Measurements from ENCODE around the gene EIF2B2. TPM values are rescaled to one million over a fixed set of nuclear protein-coding genes. Genes with fewer than 3 reads are reported as not detected.

EIF2B2 gene
- polyA plus RNA-seq, 1 of the 3 experiments (the other 2 are of a cell fraction), result 125 TPM

DNA sequence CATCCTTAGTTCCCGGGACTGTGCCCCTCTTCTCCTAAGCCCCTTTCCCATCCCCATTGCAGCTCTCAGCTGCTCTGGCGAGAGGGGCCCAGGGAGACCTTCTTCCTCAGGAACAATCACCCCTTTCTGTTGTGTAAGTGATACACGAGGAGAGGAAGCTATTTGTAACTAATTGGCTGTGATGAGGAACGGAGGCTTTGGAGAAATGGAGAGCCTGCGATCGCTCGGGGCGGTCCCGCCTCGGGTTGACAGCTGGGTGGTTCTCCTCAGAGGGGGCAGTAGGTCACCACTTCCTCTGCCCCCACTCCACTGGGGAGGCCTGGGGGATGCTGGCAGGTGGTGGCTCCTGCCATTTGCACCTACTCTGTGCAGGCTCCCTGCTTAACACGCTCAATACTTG is 40.7 kb upstream of the EIF2B2 start:
- peaks cover 0 to 16% of the 10 kb centered on the region in 2 experiments; a peak in 1 of 4 replicates for H3K4me1 ChIP-seq (ENCODE audit: control insufficient read depth in 1 of 2, insufficient read depth in 2 of 2, low read depth in 1 of 2, low read length in 1 of 2)
- no peak overlapping the region for H3K4me3 ChIP-seq (ENCODE audit: low read depth in 2 of 2, low read length in 1 of 2)
- POLR2A ChIA-PET, result interaction anchor here (0.6 kb wide), 1 partner anchor 81 kb away, joined by 3 read pairs; no protein-coding TSS in a partner anchor
- H3K4me2 ChIP-seq, result no peak overlapping the region
- TF ChIP-seq, protein P1, sequence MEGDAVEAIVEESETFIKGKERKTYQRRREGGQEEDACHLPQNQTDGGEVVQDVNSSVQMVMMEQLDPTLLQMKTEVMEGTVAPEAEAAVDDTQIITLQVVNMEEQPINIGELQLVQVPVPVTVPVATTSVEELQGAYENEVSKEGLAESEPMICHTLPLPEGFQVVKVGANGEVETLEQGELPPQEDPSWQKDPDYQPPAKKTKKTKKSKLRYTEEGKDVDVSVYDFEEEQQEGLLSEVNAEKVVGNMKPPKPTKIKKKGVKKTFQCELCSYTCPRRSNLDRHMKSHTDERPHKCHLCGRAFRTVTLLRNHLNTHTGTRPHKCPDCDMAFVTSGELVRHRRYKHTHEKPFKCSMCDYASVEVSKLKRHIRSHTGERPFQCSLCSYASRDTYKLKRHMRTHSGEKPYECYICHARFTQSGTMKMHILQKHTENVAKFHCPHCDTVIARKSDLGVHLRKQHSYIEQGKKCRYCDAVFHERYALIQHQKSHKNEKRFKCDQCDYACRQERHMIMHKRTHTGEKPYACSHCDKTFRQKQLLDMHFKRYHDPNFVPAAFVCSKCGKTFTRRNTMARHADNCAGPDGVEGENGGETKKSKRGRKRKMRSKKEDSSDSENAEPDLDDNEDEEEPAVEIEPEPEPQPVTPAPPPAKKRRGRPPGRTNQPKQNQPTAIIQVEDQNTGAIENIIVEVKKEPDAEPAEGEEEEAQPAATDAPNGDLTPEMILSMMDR (IDR thresholded peaks at IDR 0.05), result no peak
- TF ChIP-seq CHD2 (IDR thresholded peaks at IDR 0.05; ENCODE audit: low read length, partially characterized antibody) (no peak), FOSL2 (IDR thresholded peaks at IDR 0.05; ENCODE audit: borderline replicate concordance, low read depth) (no peak), NFIC (IDR thresholded peaks at IDR 0.05; ENCODE audit: borderline replicate concordance) (no peak)
- no peak overlapping the region for H3K27ac ChIP-seq (ENCODE audit: low read depth in 2 of 2, low read length in 1 of 2)
- CTCF ChIA-PET, result interaction anchor here (0.9 to 1.9 kb wide), 3 partner anchors 13 to 131 kb away, joined by 4 to 6 read pairs (median 4); no protein-coding TSS in a partner anchor
- H3K79me2 ChIP-seq (ENCODE audit: insufficient read depth), result no peaks in the 10 kb centered on the region
- no peaks in the 10 kb centered on the region for H3K9me2 ChIP-seq
- no peak overlapping the region for H2AFZ ChIP-seq (ENCODE audit: low read depth)
- WGBS (ENCODE audit: low lambda C conversion rate), result 78% methylated on average over 11 of the region's 11 CpGs
- no peaks in the 10 kb centered on the region for H3K36me3 ChIP-seq (replicated peaks in 1 of 2; ENCODE audit: control insufficient read depth in 1 of 2, insufficient read depth in 2 of 2, low read length in 1 of 2)
- H3K9me3 ChIP-seq, result no peaks in the 10 kb centered on the region
- DNase-seq, result no peak
- no peaks in the 10 kb centered on the region for H3K27me3 ChIP-seq (ENCODE audit: insufficient read depth)
- no peaks in the 10 kb centered on the region for H4K20me1 ChIP-seq (ENCODE audit: insufficient read depth)
- peaks cover 10% of the 10 kb centered on the region for H3F3A ChIP-seq (replicated peaks; ENCODE audit: insufficient read depth)
- no peak overlapping the region for H3K9ac ChIP-seq

DNA sequence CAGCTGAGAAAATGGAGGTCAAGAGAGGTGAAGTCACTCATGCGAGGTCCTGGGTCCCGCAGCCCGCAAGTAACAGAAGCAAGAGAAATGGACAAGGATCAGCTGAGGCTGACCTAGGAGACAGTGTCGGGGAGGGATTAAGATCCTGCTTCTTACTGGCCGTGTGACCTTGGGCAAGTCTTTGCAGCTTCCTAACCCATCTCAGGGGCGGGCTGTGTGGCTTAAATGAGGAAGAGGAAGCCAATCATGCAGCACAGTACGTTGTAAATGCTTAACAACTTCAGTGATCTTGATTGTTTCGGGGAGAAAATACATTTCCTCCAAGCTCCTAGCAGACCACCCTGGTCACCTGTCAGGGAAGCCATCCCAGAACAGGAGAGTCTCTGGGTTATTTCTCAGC is 40.2 kb upstream of the EIF2B2 start:
- Histone ChIP-seq H3K27me3 (ENCODE audit: insufficient read depth) (no peaks in the 10 kb centered on the region), H3F3A (replicated peaks; ENCODE audit: insufficient read depth) (peaks cover 10% of the 10 kb centered on the region), H3K27ac (ENCODE audit: low read depth in 2 of 2, low read length in 1 of 2) (no peak overlapping the region), H3K79me2 (ENCODE audit: insufficient read depth) (no peaks in the 10 kb centered on the region), H3K9ac (no peak overlapping the region), H3K9me3 (no peaks in the 10 kb centered on the region), H3K36me3 (replicated peaks in 1 of 2; ENCODE audit: control insufficient read depth in 1 of 2, insufficient read depth in 2 of 2, low read length in 1 of 2) (no peaks in the 10 kb centered on the region), H3K4me2 (no peak overlapping the region), H3K4me1 (ENCODE audit: control insufficient read depth in 1 of 2, insufficient read depth in 2 of 2, low read depth in 1 of 2, low read length in 1 of 2) (peaks cover 0 to 16% of the 10 kb centered on the region in 2 experiments; a peak in 1 of 4 replicates), H3K9me2 (no peaks in the 10 kb centered on the region), H2AFZ (ENCODE audit: low read depth) (no peak overlapping the region), H3K4me3 (ENCODE audit: low read depth in 2 of 2, low read length in 1 of 2) (no peak overlapping the region), H4K20me1 (ENCODE audit: insufficient read depth) (no peaks in the 10 kb centered on the region)
- POLR2A ChIA-PET, result interaction anchor here (0.6 kb wide), 1 partner anchor 82 kb away, joined by 3 read pairs; no protein-coding TSS in a partner anchor
- WGBS (ENCODE audit: low lambda C conversion rate), result 73% methylated on average over 8 of the region's 8 CpGs
- no peak for DNase-seq
- TF ChIP-seq, protein P2, sequence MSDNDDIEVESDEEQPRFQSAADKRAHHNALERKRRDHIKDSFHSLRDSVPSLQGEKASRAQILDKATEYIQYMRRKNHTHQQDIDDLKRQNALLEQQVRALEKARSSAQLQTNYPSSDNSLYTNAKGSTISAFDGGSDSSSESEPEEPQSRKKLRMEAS (IDR thresholded peaks at IDR 0.05; ENCODE audit: low read depth), result no peak
- TF ChIP-seq POLR2AphosphoS5 (IDR thresholded peaks at IDR 0.05; ENCODE audit: low read depth, low read length) (no peak), NRF1 (IDR thresholded peaks at IDR 0.05; ENCODE audit: low read depth, low read length) (no peak), MXI1 (IDR thresholded peaks at IDR 0.05; ENCODE audit: low read depth, low read length) (no peak), RAD21 (IDR thresholded peaks at IDR 0.05; ENCODE audit: low read length) (no peak)
- TF ChIP-seq, protein P3, sequence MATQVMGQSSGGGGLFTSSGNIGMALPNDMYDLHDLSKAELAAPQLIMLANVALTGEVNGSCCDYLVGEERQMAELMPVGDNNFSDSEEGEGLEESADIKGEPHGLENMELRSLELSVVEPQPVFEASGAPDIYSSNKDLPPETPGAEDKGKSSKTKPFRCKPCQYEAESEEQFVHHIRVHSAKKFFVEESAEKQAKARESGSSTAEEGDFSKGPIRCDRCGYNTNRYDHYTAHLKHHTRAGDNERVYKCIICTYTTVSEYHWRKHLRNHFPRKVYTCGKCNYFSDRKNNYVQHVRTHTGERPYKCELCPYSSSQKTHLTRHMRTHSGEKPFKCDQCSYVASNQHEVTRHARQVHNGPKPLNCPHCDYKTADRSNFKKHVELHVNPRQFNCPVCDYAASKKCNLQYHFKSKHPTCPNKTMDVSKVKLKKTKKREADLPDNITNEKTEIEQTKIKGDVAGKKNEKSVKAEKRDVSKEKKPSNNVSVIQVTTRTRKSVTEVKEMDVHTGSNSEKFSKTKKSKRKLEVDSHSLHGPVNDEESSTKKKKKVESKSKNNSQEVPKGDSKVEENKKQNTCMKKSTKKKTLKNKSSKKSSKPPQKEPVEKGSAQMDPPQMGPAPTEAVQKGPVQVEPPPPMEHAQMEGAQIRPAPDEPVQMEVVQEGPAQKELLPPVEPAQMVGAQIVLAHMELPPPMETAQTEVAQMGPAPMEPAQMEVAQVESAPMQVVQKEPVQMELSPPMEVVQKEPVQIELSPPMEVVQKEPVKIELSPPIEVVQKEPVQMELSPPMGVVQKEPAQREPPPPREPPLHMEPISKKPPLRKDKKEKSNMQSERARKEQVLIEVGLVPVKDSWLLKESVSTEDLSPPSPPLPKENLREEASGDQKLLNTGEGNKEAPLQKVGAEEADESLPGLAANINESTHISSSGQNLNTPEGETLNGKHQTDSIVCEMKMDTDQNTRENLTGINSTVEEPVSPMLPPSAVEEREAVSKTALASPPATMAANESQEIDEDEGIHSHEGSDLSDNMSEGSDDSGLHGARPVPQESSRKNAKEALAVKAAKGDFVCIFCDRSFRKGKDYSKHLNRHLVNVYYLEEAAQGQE (IDR thresholded peaks at IDR 0.05; ENCODE audit: low read depth, low read length), result no peak
- TF ChIP-seq, protein P4, sequence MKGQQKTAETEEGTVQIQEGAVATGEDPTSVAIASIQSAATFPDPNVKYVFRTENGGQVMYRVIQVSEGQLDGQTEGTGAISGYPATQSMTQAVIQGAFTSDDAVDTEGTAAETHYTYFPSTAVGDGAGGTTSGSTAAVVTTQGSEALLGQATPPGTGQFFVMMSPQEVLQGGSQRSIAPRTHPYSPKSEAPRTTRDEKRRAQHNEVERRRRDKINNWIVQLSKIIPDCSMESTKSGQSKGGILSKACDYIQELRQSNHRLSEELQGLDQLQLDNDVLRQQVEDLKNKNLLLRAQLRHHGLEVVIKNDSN (IDR thresholded peaks at IDR 0.05; ENCODE audit: borderline replicate concordance, low read depth), result no peak
- CTCF ChIA-PET, result interaction anchor here (0.9 kb wide), 1 partner anchor 130 kb away, joined by 4 read pairs; no protein-coding TSS in a partner anchor

All from SK-N-SH (cell line).